Renal cortex interstitium (tissue), 11 donors: ENCODE results near the gene ZGRF1. TPM values are rescaled to one million over a fixed set of nuclear protein-coding genes. Genes with fewer than 3 reads are reported as not detected.
A peak's percentile ranks its signal among the peaks of the same experiment; 100 is the strongest.
"Not testable (repeated sequence)": the region's sequence is repeated elsewhere in the genome, so short reads cannot be mapped to it uniquely, and the experiment has no call there.

Experiments used
- DNase-seq, 11 donors: peaks; one replicate each; pipeline ENCODE4 v3.0.0-alpha.2; 2013; ENCODE audit warnings: low read depth in 9 of 11, low spot score in 4 of 11; ENCODE audit errors: extremely low read depth in 1 of 11
- polyA plus RNA-seq, 3 donors: library from polyadenylated mRNA; unstranded; fragments of 120-200 nt; gene quantifications; one replicate each; pipeline ENCODE4 v1.2.1, GENCODE V29; 2013; ENCODE audit not compliant: insufficient read length in 3 of 3

ZGRF1 gene
- polyA plus RNA-seq, 3 donors: 14.0 to 16.6 (median 14.2) TPM

GRCh38 chr4:112567536-112567935, 69.2 kb downstream of the ZGRF1 start:
- DNase-seq: no peak

DNA sequence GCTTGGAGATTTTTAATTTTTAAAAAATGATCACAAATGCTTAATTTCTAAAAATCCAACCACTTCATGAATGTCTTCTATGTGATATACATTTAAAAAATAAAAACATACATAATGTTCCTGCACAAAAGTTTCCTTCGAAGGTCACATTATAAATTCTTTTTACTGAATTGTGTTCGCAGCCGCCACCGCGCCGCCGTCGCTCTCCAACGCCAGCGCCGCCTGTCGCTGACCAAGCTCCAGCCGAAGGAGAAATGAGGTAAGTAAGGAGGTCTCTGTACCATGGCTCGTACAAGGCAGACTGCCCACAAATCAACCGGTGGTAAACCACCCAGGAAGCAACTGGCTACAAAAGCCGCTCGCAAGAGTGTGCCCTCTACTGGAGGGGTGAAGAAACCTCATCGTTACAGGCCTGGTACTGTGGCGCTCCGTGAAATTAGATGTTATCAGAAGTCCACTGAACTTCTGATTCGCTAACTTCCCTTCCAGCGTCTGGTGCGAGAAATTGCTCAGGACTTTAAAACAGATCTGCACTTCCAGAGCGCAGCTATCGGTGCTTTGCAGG, 71.9 kb downstream of the ZGRF1 start:
- no peak for DNase-seq

GRCh38 chr4:112563431-112564200, 73.1 kb downstream of the ZGRF1 start:
- DNase-seq: no peak

DNA sequence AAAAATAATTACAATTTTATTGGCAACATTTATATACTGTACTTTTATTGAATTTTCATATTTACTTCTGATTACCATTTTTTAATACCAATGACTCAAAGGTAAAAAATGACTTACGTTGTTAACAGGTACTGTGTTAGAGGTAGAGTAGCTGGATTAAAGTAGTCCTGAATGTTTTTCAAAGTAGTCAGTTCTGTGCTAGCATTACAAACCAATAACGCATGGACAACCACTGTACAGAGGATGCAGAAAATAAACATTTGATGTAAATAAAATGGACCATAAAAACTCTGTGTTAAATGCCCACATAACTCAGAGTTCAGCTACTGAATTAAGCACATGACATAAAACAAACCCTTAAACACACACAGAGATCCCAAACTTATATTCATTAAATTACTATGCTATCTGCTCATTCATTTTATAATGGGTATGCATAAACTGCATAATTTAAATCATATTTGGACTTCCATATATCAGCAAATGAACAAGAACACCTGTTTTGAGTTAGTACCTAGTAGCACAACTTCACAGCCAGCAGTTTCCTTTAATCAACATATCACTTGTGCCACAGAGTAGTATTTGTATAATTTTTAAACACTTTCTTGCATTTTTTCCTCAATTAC, 74.3 kb downstream of the ZGRF1 start:
- no peak for DNase-seq

DNA sequence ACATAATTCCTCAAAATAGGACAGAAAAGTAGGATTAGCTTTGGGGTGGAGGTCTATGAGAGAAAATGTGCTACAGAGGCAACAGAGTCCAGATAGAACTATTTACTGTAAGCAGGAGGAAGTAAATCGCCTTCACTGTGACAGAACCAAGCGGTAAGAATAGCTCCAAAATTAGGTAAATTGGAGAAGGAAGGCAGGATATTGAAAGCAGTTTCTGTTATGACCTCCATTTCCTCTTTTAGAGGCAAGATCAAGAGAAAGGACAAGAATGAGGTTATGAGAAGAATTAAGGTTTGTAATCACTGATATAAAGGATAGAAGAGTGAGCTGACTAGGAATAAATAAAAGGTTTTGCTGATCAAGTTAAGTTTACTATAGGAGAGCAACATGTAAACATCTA, 76.6 kb downstream of the ZGRF1 start:
- DNase-seq: no peak

- no peak for DNase-seq
Observed at GRCh38 chr4:112559053-112559452, 77.7 kb downstream of the ZGRF1 start.

GRCh38 chr4:112557676-112558411, 78.9 kb downstream of the ZGRF1 start:
- no peak for DNase-seq

DNA sequence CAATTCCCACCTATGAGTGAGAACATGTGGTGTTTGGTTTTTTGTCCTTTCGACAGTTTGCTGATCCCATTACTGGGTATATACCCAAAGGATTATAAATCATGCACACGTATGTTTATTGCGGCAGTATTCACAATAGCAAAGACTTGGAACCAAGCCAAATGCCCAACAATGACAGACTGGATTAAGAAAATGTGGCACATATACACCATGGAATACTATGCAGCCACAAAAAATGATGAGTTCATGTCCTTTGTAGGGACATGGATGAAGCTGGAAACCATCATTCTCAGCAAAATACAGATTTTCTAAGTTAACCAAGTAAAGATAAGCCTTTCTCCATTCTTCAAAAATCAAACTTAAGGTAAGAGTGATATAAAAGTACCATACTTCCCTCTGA, 82.4 kb downstream of the ZGRF1 start:
- not testable (repeated sequence) for DNase-seq

DNA sequence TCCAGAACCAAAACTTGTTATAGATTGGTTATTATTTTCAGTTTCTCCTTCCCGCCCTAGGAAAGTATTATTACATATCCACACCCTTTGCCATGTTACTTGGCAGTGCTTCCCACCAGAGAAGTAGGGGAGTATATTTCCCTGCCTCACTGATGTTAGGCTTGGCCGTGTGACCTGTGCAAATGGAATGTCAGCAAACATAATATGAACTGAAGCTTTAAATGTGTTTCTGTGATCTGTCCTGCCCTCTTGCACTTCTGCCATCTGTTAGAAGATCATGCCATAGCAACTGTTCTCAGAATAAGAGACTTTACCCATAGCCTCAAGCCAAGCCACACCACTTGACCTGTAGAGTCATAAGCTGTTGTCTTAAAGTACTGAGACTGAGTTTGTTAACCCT, 84.0 kb downstream of the ZGRF1 start:
- DNase-seq: no peak

GRCh38 chr4:112550728-112551127, 86.0 kb downstream of the ZGRF1 start:
- no peak for DNase-seq

GRCh38 chr4:112546476-112546875, 90.2 kb downstream of the ZGRF1 start:
- DNase-seq: no peak

DNA sequence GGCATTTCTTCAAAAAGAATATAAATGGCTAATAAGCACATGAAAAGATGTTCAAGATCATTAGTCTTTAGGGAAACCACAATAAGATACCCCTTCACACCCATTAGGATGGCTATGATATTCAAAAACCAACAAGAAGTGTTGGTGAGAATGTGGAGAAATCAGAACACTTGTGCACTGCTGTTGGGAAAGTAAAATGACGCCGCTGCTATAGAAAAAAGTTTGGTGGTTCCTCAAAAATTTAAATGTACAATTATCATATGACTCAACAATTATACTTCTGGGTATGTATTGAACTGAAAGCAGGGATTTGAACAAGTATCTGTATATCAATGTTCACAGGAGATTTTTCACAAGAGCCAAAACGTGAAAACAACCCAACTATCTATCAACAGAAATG, 91.4 kb downstream of the ZGRF1 start:
- DNase-seq: no peak

DNA sequence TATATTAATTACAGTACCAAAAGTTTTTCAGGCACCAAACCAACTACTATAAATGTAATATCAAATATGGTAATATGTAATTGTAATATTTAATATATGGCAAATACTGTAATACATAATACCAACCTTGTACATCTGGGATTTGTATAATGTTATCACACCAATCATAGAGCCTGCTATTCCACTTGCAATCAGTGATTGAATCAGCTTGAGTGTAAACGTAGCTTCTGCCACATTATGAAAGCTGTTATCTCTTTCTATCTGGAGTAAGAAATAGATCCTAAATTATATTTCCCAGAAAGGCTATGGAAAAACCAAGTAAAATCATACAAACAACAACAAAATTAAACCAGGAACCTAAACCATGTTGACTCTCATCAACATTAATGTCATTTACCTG, 96.0 kb downstream of the ZGRF1 start:
- DNase-seq: no peak

GRCh38 chr4:112536123-112536522, 100.6 kb downstream of the ZGRF1 start:
- DNase-seq: no peak

GRCh38 chr4:112532267-112532666, 104.4 kb downstream of the ZGRF1 start:
- no peak for DNase-seq

DNA sequence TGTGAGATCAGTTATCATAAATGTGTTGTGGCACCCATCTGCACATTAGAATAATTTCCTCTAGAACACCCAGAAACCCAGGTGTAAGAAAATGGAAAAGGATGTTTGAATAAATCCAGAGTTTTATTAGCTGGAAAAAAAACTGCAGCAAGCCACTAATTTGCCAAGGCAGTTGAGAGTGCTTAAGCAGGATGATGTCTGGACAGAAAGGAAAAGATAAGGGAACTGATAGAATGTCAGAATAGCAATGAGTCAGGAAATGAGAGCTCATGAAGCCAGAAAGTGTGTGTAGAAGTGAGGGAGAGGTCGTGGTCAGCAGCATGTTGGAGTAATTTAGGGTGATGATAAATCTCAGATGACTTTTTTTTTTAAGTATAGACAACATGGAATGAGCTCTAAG, 105.6 kb downstream of the ZGRF1 start:
- DNase-seq: no peak

GRCh38 chr4:112526061-112526460, 110.6 kb downstream of the ZGRF1 start:
- DNase-seq: no peak

DNA sequence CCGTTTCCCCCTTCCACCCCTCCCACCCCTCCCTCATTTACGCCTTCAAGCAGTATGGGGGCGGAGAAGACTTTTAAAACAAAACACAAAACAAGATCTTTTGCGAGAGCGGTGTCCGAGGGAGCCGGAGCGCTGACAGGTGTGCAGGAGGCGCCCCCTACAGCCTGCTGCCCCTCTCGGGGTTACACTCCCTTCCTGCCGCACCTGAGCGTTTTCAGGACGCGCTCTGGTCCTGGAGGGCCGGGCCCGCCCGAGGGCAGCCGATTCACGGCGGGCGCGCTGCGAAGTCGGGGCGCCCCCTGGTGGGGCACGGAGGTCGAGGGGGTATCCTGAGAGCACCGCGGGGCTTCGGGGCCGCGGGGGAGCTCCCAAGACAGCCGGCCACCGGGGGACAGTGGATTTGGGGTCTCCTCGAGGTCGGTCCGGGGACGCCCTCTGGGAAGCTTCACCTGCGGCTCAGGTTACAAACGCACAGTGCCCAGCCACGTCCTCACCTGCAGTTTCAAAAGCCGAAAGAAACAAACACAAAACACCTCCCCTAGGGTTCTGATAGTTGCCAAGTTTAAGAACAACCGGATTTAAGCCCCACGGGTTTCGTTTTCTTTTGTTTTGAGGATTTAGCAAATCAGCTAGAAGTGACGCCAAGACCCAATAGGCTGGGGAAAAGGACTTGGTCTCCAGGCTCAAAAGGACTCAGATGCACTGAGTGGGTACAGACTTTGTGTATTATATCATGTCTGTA, 112.8 kb downstream of the ZGRF1 start:
- peak in 1 of 11 donors; percentile 9 for DNase-seq

DNA sequence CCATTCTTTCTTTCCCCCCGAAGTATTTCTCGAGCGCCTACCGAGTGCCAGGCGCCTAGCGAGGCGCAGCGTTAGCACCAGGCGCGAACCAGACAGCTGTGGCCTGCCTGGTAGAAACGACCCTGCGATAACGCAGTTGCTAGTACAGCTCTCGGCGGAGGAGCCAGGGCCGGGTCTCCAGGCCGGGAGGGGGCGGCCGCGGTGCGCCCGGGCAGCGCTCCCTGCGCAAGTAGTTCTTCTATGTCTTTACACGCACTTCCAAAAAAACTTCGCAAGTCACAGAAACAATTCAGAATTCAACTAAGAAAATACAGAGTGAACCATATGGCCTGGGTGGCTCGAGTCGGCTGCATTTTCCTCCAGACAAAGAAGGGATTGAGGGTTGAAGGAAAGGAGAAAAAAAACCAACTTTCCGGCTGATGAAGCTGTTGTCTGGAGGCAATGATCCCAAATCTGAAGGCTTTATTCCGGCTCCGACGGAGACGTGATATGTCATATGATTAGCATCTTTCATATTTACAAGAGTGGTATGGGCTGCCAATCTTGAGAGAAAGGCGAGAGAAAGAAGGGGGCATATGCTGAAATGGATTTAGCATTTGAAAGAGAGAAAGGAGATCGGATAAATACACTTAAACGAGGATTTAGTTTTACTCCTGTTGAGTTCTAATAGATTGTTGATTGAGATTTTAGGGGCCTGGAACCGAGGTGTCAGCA, 113.5 kb downstream of the ZGRF1 start:
- peak in 1 of 11 donors; percentile 22 for DNase-seq
